Measurements from ENCODE around the gene ZNF41.

Gene ZNF41

GRCh38 chrX:47448165-47448806 lies 34.7 kb downstream of the ZNF41 start:
- in situ Hi-C loops (cut with HindIII; ENCODE audit: low sequenced_read_pairs), result no loop called here
- DNase-seq (ENCODE audit: low read depth, low spot score), result no peak
- no peak for TF ChIP-seq CTCF (IDR thresholded peaks at IDR 0.05; ENCODE audit: low read depth, low read length)
- no peak overlapping the region for H3K4me3 ChIP-seq (ENCODE audit: low read depth, low read length)

GRCh38 chrX:47447607-47448006 lies 35.4 kb downstream of the ZNF41 start:
- H3K4me3 ChIP-seq (ENCODE audit: low read depth, low read length), result no peak overlapping the region
- DNase-seq (ENCODE audit: low read depth, low spot score), result no peak
- in situ Hi-C loops (cut with HindIII; ENCODE audit: low sequenced_read_pairs), result no loop called here
- TF ChIP-seq CTCF (IDR thresholded peaks at IDR 0.05; ENCODE audit: low read depth, low read length), result no peak

GRCh38 chrX:47446971-47447370 lies 36.1 kb downstream of the ZNF41 start:
- no peak overlapping the region for H3K4me3 ChIP-seq (ENCODE audit: low read depth, low read length)
- in situ Hi-C loops (cut with HindIII; ENCODE audit: low sequenced_read_pairs), result no loop called here
- TF ChIP-seq CTCF (IDR thresholded peaks at IDR 0.05; ENCODE audit: low read depth, low read length), result no peak
- DNase-seq (ENCODE audit: low read depth, low spot score), result no peak

- no peak for TF ChIP-seq CTCF (IDR thresholded peaks at IDR 0.05; ENCODE audit: low read depth, low read length)
- no peak overlapping the region for H3K4me3 ChIP-seq (ENCODE audit: low read depth, low read length)
- DNase-seq (ENCODE audit: low read depth, low spot score), result no peak
- in situ Hi-C loops (cut with HindIII; ENCODE audit: low sequenced_read_pairs), result no loop called here
Measured at GRCh38 chrX:47446431-47446830, 36.6 kb downstream of the ZNF41 start.

GRCh38 chrX:47430925-47431324 lies 52.1 kb downstream of the ZNF41 start:
- no peak for TF ChIP-seq CTCF (IDR thresholded peaks at IDR 0.05; ENCODE audit: low read depth, low read length)
- no peak overlapping the region for H3K4me3 ChIP-seq (ENCODE audit: low read depth, low read length)
- DNase-seq (ENCODE audit: low read depth, low spot score), result no peak
- in situ Hi-C loops (cut with HindIII; ENCODE audit: low sequenced_read_pairs), result no loop called here

DNA sequence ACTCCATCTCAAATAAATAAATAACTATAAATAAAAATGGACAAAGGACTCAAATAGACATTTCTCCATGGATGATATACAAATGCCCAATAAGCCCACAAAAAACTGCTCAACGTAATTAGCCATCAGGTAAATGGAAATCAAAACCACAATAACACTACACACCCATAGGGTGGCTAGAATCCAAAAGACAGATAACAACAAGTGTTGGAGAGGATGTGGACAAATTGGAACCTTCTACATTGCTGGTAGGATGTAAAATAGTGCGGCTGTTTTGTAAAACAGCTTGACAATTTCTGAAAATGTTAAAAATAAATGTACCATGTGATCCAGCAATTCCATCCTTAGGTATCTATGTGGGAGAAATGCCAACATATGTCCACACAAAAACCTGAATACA lies 60.6 kb downstream of the ZNF41 start:
- TF ChIP-seq CTCF (IDR thresholded peaks at IDR 0.05; ENCODE audit: low read depth, low read length), result no peak
- no peak overlapping the region for H3K4me3 ChIP-seq (ENCODE audit: low read depth, low read length)
- no peak for DNase-seq (ENCODE audit: low read depth, low spot score)
- in situ Hi-C loops (cut with HindIII; ENCODE audit: low sequenced_read_pairs), result no loop called here

DNA sequence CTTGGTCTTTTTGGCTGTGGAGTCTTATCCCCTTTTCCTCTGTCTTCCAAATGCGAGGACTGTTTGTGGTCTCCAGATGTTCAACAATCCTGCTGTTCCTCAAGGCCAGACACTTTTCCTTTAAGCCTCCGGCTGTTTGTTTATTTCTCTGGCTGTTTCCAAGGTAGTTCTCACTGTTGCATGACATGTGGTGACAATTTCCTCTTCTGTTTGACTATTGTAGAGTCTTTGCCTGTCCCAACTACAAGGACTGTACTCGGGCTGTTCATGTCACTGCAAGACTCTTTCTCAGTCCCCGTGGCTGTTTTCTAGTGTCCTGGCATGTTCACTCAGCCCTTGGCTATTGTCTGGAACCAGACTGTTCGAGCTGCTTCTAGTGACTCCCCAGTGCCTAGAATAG lies 62.1 kb downstream of the ZNF41 start:
- no peak overlapping the region for H3K4me3 ChIP-seq (ENCODE audit: low read depth, low read length)
- no peak for DNase-seq (ENCODE audit: low read depth, low spot score)
- TF ChIP-seq CTCF (IDR thresholded peaks at IDR 0.05; ENCODE audit: low read depth, low read length), result no peak
- in situ Hi-C loops (cut with HindIII; ENCODE audit: low sequenced_read_pairs), result no loop called here

Measured in astrocyte of the spinal cord (primary cell).